HG03159 (cell line): ENCODE data around the gene S100A11.

Experiments used
- ATAC-seq: cut with Tn5 transposase; IDR thresholded peaks from one replicate; pipeline ENCODE4 v1.9.1; 2021; ENCODE audit warnings: mild to moderate bottlenecking, moderate library complexity; ENCODE audit not compliant: unreplicated experiment

S100A11 gene

DNA sequence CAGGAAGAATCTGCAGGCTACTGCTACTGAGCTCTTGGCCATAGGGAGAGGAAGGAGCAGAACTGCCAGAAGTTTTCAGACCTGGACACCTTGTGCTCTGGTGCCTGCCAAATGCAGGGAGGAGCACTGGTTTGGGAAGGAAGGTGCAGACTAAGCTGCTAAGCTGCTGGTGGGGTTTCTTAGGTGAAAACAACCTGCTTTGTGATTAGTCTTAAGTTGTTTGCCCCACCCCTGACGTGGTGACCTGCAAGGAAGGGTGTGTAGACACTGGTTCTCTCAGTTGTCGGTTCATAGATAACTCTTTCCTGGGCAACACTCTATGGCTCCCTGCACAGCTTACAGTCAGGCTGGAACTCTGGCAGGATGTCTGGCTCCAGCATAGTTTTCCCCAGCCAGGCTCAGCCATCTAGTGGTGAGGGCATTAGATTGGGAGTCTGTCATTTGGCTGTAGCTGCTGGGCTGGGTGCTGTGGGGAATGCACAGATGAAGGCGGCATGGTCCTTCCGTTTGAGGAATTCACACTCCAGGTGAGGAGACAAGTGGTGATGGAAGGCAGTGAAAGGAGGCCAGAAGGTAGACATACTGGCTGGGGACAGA is 32.9 kb downstream of the S100A11 start:
- no peak for ATAC-seq

DNA sequence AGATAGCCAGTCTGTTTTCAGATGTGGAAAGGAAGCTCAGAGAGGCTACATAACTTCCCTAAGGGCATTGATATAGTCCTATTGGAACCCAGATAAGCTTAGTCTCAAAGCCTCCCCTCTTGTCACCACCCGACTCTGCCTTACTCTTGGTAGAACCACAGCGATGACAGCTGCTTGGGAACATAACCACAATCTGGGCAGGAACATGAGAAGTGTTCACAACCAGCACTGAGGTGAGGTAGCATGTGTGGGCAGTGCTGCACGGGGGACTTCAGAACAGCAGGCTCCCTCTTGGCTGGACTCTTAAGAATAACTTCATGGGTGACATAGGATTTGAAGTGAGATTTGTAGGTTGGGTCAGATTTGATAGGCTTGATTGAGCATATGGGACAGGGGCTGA is 33.8 kb downstream of the S100A11 start:
- ATAC-seq, result no peak

DNA sequence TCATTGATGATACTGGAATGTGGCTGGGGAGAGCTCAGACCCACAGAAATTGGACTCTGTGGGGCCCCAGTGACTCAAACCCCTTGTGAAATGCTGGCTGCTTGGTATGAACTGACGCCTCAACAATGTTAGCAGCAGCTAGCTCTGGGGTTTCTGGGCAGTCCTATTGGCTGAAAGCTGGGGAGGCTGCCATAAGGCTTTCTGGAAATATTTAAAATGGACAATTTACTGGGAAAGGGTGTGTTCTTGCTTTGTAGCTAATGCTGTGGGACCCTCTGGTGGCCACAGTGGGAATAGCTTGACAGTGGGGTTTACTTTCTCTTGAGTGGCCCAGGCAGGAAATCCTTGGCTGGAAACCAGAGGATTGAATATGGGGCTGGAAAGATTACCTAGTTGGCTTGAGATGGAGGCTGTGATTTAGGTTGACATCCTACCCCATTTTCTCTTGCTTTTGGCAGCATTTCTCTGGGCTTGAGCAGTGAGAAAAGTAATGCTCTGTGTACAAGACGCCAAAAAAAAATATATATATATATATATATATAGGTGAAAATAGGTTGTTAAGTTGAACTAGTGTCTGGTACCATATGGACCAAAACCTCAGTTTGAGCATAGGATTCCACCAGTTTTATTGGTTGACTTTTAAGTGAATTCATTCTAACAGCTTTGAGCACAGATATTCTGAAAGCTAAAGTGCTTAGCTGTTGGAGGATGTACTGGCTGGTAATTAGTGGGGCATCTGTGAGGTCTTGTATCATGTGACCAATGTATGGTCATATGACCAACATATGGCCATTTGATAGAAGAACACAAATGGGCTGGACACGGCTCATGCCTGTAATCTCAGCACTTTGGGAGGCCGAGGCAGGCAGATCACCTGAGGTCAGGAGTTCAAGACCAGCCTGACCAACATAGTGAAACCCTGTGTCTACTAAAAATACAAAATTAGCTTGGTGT is 34.9 kb downstream of the S100A11 start:
- ATAC-seq, result no peak

- no peak for ATAC-seq
Observed at GRCh38 chr1:152000964-152001630, 35.7 kb downstream of the S100A11 start.

GRCh38 chr1:151998611-151999362 is 38.0 kb downstream of the S100A11 start:
- no peak for ATAC-seq

- ATAC-seq, result no peak
Observed at GRCh38 chr1:151997284-151997570, 39.6 kb downstream of the S100A11 start.

- no peak for ATAC-seq
Observed at GRCh38 chr1:151995774-151996173, 41.0 kb downstream of the S100A11 start.

DNA sequence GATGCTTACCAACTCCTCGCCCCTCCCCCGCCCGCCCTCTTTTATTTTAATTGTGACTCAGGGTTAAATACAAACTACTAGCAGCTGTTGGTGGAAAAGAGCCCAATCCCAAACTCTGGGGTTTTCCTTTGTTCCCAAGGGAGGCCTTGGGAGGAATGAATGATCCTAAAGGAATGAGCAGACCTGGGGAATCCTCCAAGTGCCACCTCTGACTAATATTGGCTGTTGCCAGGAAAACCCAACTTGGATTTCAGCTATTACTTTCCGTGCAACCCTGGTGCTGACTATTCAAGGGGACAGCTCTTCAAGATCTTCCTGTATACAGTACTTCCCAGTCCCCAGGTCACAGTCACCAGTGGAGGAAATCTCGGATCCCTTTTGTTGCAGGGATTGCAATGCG is 41.8 kb downstream of the S100A11 start:
- ATAC-seq, result no peak

DNA sequence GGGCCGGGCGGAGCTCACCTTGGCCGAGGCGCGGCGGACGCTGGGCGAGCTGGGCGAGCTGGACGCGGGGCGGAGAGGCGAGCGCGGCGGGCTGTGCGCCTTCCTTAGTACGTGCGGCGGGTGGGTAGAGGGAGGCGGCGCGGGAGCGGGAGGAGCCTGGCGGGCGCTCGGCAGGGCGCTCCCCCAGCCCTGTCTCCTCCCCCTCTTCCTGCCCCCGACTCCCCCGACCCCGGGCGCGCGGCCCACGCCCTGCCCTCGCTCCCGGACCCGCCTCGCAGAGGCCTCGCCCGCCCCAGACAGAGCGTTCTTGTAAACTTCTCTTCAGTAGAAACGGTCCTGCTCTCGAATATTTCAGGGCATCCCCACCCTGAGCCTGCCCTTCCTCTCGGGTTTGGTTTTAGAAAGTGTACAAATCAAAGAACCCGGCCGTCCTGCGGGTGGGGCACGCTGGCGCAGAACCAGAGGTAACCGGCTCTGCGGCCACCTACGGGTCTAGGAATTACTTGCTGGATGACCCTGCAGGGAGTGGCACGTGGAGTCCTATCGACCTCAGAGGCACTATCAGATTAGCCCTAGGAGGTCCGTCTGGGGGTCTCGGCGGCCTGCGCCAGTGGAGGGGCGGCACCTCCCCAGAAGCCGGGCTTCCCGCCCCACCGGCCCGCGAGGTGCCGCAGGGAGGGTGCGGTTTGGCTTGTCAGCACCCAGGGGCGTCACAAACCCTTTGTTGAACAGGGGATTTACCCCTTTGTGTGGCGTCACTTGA is 42.9 kb downstream of the S100A11 start, which contains the start of gene S100A10:
Gene S100A10 (minus strand): TSS at position 126 of the 763 bp plus-strand sequence. CDS start 7,629 bp downstream, outside the sequence.
- no peak for ATAC-seq

GRCh38 chr1:151993084-151993733 is 43.6 kb downstream of the S100A11 start:
- ATAC-seq, result no peak

GRCh38 chr1:151992303-151993083 is 44.3 kb downstream of the S100A11 start:
- ATAC-seq, result no peak

GRCh38 chr1:151991663-151992302 is 45.0 kb downstream of the S100A11 start:
- ATAC-seq, result no peak

DNA sequence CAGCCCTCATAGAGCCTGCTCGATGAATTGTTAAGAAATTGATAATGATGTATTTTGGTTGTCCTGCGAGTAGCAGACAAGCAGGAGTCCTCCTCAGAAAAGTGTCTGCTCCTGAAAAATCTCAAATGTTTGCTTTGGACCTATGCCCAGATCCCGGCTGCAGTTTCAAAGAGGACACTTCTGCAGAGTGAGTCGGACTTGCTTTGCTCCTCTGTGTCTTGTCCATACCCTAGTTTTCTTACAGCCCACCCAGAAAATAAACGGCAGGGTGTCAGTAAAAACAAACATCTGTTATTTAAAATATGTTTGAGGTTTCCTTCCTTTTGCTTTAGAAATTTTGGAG is 46.0 kb downstream of the S100A11 start:
- no peak for ATAC-seq

DNA sequence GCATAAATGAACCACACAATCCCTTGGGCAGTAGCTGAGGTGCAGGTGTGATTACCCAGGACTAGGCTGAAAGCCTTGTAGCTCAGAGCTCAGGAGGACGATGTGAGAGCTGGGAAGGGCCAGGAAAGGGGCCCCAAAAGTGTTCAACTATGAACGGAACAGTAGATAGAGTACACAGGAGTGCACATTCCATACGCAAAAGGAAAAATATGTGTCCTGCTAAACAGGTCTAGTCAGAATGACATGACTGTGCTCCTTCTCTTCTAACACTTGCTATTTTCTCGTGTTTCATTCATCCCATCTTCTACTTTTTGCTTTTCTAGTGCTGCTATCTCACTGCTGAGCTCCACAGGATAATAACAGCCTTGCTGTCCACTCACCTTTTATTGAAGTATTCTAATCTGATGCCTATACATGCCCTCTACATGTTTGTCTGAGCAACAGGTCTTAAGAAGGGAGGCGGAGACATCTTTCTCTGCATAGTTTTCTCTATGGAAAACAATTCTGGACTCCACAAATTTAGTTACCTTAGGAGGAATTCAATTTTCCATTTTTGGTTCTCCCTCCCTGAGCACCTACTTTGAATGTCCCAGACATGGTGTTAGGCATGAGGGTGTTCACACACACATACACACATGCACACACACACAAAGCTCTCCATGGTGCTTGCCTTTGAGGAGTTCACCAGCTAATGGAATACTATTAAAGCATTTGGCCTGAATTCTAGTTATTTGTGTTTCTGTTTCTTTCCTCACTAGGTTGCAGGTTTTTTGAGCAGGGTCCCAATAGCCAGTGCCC is 46.5 kb downstream of the S100A11 start:
- ATAC-seq, result no peak

- no peak for ATAC-seq
Observed at GRCh38 chr1:151989211-151989862, 47.5 kb downstream of the S100A11 start.

DNA sequence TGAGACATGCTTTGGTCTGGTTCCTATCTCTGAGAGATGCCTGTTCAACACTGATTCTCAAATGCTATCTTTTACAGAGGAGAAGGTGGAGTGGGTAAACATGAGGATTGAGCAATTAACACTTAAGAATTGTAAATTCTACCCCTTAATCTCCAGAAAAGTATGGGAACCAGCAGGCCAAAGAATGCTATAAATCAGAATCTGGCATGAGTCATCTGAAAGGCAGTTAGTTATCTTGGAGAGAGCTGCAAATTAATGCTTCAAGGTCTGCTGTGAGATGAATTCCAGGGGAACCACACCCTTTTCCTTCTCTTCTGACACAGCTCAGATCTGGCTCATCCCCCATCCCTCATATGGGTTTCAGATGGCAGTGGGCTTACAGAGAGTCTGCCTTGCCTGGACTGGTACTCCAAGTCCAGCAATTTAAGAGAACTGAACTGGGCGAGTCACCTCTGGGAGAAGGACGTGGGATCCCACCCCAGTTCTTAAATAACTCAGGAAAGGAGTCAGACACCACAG is 48.3 kb downstream of the S100A11 start:
- ATAC-seq, result no peak

GRCh38 chr1:151986501-151987190 is 50.2 kb downstream of the S100A11 start:
- no peak for ATAC-seq
